ENCODE results near the gene ZNF25. TPM values are rescaled to one million over a fixed set of nuclear protein-coding genes. Genes with fewer than 3 reads are reported as not detected.

The ZNF25 gene
- total and polyA plus RNA-seq, 2 experiments from 2014 or later: 0.23 to 0.76 TPM

- Mint-ChIP-seq H3K4me3 (no peak overlapping the region), H3K27me3 (ENCODE audit: insufficient read depth, low read depth, poor library complexity) (peaks cover 2% of the 10 kb centered on the region), H3K4me1 (no peaks in the 10 kb centered on the region), H3K9me3 (peaks cover 96% of the 10 kb centered on the region), H3K36me3 (ENCODE audit: low read depth) (peaks cover 36% of the 10 kb centered on the region), H3K27ac (no peak overlapping the region)
- no peak overlapping the region for H3K4me3 ChIP-seq
- no peak overlapping the region for H3K4me2 ChIP-seq
- no peaks in the 10 kb centered on the region for H3K27me3 ChIP-seq (ENCODE audit: insufficient read depth)
- no peaks in the 10 kb centered on the region for H4K20me1 ChIP-seq (replicated peaks; ENCODE audit: insufficient read depth)
- no peaks in the 10 kb centered on the region; the same call in 1 of the 2 replicates for H3K36me3 ChIP-seq (ENCODE audit: insufficient read depth)
- no peak overlapping the region for H2AFZ ChIP-seq
- ATAC-seq (no peak), DNase-seq (ENCODE audit: low spot score) (no peak)
- TF ChIP-seq POLR2AphosphoS5 (IDR thresholded peaks at IDR 0.05; ENCODE audit: low read depth) (no peak), ZNF114 (CRISPR knock-in tag; IDR thresholded peaks at IDR 0.05) (no peak), ETS1 (IDR thresholded peaks at IDR 0.05) (no peak), CREB1 (CRISPR knock-in tag; IDR thresholded peaks at IDR 0.05; ENCODE audit: low read depth) (no peak), REST (IDR thresholded peaks at IDR 0.05; ENCODE audit: unreplicated experiment) (no peak), NANOG (IDR thresholded peaks at IDR 0.05; ENCODE audit: borderline replicate concordance) (no peak), CTCF (conservative IDR thresholded peaks at IDR 0.05; ENCODE audit: low read depth in 2 of 2) (no peak), JUNB (IDR thresholded peaks at IDR 0.05; ENCODE audit: unreplicated experiment) (no peak), EZH2 (IDR thresholded peaks at IDR 0.05; ENCODE audit: low read depth, unreplicated experiment) (no peak), ZNF462 (CRISPR knock-in tag; IDR thresholded peaks at IDR 0.05) (no peak), EZH2phosphoT487 (IDR thresholded peaks at IDR 0.05; ENCODE audit: unreplicated experiment) (no peak), STAT1 (IDR thresholded peaks at IDR 0.05; ENCODE audit: unreplicated experiment) (no peak)
- H3K4me1 ChIP-seq (ENCODE audit: insufficient read depth): no peaks in the 10 kb centered on the region
- no peaks in the 10 kb centered on the region for H3K79me2 ChIP-seq (replicated peaks; ENCODE audit: insufficient read depth)
- H3K9me2 ChIP-seq (ENCODE audit: insufficient read depth): no peaks in the 10 kb centered on the region
- H3F3A ChIP-seq (replicated peaks; ENCODE audit: low read depth): no peaks in the 10 kb centered on the region
- H3K27ac ChIP-seq (ENCODE audit: low read depth): no peak overlapping the region
Measured at GRCh38 chr10:37948210-37948609, 28.2 kb downstream of the ZNF25 start.

Measured in GM23338 (cell line).